ENCODE data around the gene BRAT1.

GRCh38 chr7:2524808-2525657, 30.3 kb downstream of the BRAT1 start:
- TF ChIP-seq CTCF (IDR thresholded peaks at IDR 0.05) (no peak), POLR2A (IDR thresholded peaks at IDR 0.05) (no peak)

All from lower leg skin (tissue), 3 donors.